HL-60 (cell line): Measurements from ENCODE around the gene ROBO1.

Experiments used
- DNase-seq, 2 experiments: peaks; one replicate each; pipeline ENCODE4 v3.0.0-alpha.2; 2010 to 2020; ENCODE audit warnings: low read depth in 1 of 2, low spot score in 1 of 2
- H3K27ac ChIP-seq: fragments of 250-450 bp; sonication (Bioruptor Pico); replicated peaks from 2 replicates; pipeline ENCODE4 v1.5.1; 2020; ENCODE audit warnings: mild to moderate bottlenecking, moderate library complexity
- H3K27me3 ChIP-seq: fragments of 250-450 bp; sonication (Bioruptor Pico); 2 replicates; pipeline ENCODE4 v1.5.1; 2021; ENCODE audit warnings: mild to moderate bottlenecking, moderate library complexity; ENCODE audit not compliant: insufficient read depth, poor library complexity, severe bottlenecking
- H3K4me3 ChIP-seq: replicated peaks from 2 replicates; pipeline ENCODE4 v1.5.1; 2011; ENCODE audit warnings: mild to moderate bottlenecking, control low read depth, low read length; ENCODE audit not compliant: insufficient read depth
- CTCF ChIP-seq: IDR thresholded peaks from one replicate; pipeline ENCODE4 v1.5.1; 2011; ENCODE audit warnings: low read length, control low read depth, inconsistent platforms; ENCODE audit not compliant: insufficient read depth
- GABPA ChIP-seq: IDR thresholded peaks from 2 replicates; pipeline ENCODE4 v1.6.1; 2012; ENCODE audit warnings: low read depth
- POLR2AphosphoS5 ChIP-seq: IDR thresholded peaks from 2 replicates; pipeline ENCODE4 v1.6.1; 2012; ENCODE audit warnings: low read depth
- REST ChIP-seq: IDR thresholded peaks from 2 replicates; pipeline ENCODE4 v1.6.1; 2012; ENCODE audit warnings: low read depth; ENCODE audit not compliant: insufficient replicate concordance
- SPI1 ChIP-seq: IDR thresholded peaks from 2 replicates; pipeline ENCODE4 v1.6.1; 2012; ENCODE audit warnings: low read depth, mild to moderate bottlenecking, borderline replicate concordance

Gene ROBO1

GRCh38 chr3:78791753-78792152 is 976.0 kb downstream of the ROBO1 start:
- TF ChIP-seq POLR2AphosphoS5 (no peak), SPI1 (no peak), GABPA (no peak), CTCF (no peak), REST (no peak)
- H3K27me3 ChIP-seq, result no peaks in the 10 kb centered on the region
- DNase-seq, result no peak
- no peak overlapping the region for H3K4me3 ChIP-seq
- H3K27ac ChIP-seq, result no peak overlapping the region

- no peak overlapping the region for H3K27ac ChIP-seq
- no peak for TF ChIP-seq SPI1
- TF ChIP-seq POLR2AphosphoS5, result no peak
- TF ChIP-seq REST, result no peak
- no peak for TF ChIP-seq GABPA
- TF ChIP-seq CTCF, result no peak
- no peak for DNase-seq
- H3K4me3 ChIP-seq, result no peak overlapping the region
- H3K27me3 ChIP-seq, result no peaks in the 10 kb centered on the region
Observed at GRCh38 chr3:78788839-78789238, 979.0 kb downstream of the ROBO1 start.

- no peak for DNase-seq
- H3K27me3 ChIP-seq, result no peaks in the 10 kb centered on the region
- TF ChIP-seq POLR2AphosphoS5 (no peak), CTCF (no peak), SPI1 (no peak), GABPA (no peak)
Observed at GRCh38 chr3:78785004-78785403, 982.8 kb downstream of the ROBO1 start.

GRCh38 chr3:78781351-78781750 is 986.4 kb downstream of the ROBO1 start:
- no peaks in the 10 kb centered on the region for H3K27me3 ChIP-seq
- no peak overlapping the region for H3K4me3 ChIP-seq
- TF ChIP-seq GABPA, result no peak
- no peak for TF ChIP-seq POLR2AphosphoS5
- no peak for TF ChIP-seq REST
- no peak for TF ChIP-seq SPI1
- TF ChIP-seq CTCF, result no peak
- no peak overlapping the region for H3K27ac ChIP-seq
- DNase-seq, result no peak

More at GRCh38 chr3:78785004-78785403, 982.8 kb downstream of the ROBO1 start:
- H3K27ac ChIP-seq, result no peak overlapping the region
- no peak overlapping the region for H3K4me3 ChIP-seq
